NCI-H446 treated with DMSO at 0.1 percent for 48 hours (cell line): ENCODE measurements around the gene TUBB2B.

ENCODE experiments used
- DNase-seq: peaks from one replicate; lab custom pipeline; 2025; lab: John Stamatoyannopoulos, UW

TUBB2B gene

DNA sequence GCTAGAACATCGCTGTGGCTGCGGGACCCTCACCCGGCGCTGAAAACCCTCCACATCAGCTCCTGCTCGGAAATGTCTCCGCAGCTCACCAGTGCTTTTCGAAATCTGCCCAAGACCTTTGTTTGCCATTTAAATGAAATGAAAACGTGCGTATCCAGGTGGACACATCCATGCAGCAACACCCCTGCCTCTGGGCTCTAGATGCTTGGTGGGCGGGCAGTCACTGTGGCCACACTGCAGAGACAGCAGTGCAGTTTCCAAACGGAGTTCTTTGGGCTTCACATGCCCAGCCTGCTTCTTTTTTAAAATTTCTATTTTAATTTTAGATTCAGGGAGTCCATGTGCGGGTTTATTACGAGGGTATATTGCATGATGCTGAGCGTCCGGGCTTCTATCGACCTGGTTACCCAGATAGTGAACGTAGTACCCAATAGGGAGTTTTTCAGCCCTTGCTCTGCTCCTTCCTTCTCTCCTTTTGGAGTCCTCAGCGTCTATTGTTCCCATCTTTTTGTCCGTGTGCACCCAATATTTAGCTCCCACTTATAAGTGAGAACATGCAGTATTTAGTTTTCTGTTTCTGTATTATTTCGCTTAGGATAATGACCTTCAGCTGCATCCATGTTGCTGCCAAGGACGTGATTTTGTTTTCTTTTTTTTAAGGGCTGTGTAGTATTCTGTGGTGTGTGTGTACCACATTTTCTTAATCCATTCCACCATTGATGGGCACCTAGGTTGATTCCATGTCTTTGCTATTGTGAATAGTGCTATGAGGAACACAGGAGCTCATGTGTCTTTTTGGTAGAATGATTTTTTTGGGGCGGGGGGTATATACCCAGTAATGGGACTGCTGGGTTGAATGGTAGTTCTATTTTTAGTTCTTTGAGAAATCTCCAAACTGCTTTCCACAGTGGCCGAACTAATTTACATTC, 4.8 kb upstream of the TUBB2B start:
- no peak for DNase-seq

DNA sequence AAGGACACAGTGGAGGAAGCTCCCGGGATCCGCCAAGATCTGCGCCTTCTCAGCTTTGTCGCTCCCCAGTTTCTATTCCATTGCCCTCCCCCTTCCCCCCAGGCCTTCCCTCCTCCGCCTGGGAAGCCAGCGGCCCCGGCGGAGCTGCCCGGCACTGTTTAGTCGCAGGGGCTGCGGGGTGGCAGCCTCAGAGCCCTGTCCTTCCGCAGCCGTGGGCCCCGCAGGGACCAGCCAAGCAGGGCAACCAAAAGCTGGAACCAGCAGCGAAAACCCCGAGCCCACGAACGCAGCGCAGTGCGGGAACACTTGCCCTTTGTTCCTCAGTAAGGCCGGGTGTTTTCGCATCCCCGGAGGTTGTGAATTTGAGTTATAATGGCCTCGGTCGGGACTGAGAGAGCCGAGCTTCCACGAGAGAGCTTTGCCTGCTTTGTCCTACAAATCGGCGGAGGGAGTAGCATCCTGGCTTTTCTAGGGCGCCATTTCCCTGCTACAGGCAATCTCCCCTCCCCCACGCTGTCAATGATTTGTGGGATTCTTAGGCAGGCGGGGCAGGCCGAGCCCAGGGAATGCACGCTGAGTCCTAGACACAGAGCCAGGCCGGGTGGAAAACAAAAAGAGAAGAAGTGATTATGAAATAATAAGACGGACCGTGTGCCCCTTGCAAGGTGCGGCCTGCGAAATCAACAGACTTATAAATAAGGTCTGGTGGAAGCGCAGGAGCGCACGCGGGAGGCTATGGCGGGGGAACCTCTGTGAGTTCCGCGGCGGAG, 4.0 kb upstream of the TUBB2B start:
- DNase-seq, result peak; percentile 75

DNA sequence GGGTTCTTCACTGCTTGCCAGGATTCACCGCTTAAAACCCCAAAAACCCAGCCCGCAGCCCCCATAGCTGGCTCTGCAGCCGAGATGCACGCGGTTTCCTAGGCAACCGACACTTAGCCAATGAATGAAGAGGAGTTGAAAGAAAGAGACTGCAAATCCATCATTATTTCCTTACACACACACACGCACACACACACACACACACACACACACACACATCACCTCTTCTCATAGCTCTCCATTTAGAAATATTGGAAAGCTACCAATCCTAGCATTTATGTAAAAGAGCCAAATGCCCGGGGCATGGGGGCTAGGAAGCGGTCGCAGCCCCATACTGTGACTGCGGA, 3.4 kb upstream of the TUBB2B start:
- peak; percentile 73 for DNase-seq

DNA sequence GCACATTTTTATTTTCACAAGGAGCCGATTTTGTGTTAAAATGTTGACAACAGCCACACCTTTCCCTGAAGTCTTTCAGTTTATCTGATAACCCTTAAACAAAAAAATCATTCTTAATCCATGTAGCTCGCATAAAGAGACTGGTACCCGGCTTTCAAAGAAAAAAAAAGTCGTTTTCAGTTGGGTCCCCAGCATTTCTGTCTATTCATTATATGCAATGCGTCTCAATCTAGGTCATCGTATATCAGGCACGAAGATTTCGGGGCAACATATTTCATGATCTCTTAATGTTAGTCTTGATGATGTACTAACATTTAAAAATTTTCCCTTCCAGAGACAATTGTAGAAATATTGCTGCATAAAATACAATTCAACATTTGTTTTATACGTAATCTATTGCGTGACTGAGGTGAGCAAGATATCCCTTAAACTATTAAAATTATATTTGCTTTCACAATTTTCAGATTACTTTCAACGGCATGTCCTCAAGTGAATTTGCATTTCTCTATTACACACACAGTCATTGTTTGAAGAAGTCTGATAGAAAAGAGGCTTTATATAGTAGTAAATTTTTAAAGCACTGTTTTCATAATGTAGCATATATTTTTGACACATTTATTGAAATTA, 2.9 kb upstream of the TUBB2B start:
- DNase-seq, result no peak

DNA sequence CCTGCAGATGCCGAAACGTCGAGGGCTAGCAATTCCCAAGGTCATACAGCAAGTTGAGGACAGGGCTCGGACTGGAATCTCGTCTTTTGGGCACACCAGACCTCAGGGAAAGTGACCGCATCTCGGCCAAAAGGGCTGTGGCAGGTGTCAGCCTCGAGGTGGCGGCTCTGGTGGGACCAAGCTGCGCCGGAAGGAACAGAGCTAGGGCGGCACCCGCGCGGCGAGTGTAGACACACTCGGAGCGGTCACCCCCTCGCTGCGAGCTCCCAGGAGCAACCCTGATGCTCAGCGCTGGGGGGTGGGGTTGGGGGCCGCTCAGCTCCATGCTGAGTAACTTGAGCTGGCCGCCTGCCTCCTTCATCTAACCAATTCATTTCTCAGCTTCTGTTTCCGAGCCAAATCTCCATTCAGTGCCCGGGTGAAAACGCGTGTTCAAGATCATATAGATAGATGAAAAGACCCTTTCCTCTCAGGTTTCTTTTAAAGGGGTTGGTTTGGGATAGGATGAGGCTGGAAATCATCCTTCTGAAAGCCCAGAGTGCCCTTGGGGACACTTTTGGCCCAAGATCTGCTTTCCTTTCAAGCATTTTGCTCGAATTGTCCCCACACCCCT, 2.2 kb upstream of the TUBB2B start:
- peak; percentile 53 for DNase-seq

DNA sequence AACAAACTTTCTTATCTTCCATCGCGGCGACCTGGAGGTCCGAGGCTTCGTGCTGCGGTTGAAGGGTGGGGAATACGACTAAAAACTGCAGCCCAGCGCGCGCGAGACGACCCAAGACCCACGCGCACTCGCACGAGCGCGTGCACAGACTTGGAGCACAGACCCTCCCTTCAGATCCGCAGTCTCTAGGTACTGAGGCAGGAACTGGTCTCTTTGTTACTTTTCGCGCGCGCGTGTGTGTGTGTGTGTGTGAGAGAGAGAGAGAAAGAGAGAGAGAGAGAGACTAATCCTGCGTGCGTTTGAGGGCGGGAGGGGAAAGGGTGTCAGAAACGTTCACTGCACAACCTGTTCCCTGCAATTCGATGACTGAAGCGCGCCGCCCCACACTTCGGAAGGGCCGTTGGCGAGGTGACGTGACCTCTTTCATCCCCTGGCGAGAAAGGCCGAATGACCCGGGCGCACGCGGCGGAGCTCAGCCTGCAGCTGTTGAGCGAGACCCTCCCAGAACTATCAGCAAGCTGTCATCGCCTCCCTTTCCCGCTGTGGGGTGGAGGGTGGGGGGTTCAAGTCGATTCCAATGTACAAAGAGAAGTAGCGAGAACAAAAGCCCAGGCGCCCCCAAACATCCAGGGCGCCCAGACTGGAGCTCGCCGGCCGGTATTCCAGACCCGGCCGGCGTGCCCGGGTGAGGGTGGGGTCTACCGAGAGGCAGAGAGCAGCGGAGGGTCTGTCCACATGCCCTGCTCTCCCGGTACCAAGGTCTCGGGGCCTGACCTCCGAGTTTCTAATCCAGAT, 1.5 kb upstream of the TUBB2B start:
- DNase-seq, result peak; percentile 52

DNA sequence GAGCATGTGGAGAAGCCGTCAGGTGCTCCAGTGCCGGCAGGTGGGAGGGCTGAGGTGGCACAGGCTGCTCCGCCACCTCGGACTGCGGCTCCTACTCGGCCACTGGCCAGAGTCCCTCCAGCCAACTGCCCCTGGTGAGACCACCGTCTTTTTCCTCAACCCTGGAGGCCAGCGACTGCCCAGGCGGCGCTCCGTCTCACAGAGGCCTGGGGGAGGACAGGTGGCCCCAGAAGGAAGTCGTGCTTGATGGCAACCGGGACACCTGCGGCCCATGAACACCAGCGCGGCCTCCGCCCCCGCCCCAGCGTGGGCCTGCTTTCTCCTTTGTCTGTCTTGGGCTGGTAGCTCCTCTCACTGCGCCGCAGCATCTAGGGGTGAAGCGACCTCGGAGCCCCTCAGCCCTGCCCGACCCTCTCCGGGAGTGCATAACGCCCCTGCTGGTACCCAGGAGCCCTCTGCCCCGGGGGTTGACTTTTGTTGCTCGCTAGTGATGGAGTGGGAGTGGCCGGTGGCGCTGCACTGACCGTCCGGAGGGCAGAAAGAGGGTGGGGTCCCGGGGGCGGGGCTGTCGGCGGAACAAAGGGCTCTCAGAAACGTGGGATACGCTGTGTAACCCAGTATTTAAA, 706 bp upstream of the TUBB2B start:
- DNase-seq, result peak; percentile 52

DNA sequence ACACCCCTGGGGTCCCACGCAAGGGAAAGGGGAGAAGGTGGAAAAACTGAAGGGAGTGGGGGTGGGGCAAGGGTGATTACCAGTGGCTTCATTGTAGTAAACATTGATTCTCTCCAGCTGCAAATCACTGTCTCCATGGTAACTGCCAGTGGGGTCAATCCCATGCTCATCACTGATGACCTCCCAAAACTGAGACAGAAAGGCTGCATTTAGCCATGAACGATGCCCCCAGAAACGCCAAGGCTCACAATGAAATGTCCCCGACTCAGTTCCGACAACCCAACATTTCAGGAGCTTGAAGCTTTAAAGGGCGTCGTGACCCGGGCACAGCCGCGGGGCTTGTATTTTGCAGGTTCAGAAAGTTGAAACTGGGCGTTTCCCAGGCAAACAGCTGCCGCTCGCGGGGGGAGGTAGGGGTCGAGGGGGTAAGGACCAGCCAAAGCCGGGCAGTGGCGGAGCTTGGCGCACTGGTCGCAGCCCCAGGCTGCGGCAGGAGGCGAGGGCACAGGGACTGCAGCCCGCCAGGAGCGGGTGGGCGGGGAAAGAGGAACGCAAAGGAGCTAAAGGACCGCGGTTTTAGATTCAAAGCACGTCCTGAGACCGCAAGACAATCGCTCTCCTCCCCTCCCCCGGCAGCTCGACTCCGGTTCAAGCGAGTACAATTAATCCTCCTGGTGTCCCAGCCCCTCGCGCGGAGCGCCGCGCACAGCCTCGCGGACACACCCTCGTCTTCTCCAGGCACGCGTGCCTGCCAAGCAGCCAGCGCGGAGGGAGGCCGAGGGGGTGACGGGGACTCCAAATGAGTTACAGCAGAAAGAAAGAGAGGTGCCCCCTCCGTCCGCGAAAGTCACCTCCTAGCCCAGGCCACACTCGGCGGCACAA, 731 bp downstream of the TUBB2B start:
- no peak for DNase-seq

DNA sequence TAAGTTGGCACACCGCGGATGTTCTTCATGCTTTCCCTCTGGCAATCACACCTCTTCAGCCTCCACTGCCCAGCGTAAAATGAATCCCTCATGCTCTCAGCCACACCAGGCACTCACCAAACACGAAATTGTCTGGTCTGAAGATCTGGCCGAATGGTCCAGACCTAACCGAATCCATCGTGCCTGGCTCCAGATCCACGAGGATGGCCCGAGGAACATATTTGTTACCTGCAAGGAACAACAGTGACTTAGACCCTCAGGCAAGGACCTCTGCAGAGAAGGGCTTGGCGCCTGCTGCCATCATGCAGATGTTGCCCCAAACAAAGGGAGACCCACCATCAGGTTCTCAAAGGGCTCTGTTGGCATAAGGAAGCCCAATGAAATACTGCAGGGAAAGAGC, 1.4 kb downstream of the TUBB2B start:
- DNase-seq, result no peak

DNA sequence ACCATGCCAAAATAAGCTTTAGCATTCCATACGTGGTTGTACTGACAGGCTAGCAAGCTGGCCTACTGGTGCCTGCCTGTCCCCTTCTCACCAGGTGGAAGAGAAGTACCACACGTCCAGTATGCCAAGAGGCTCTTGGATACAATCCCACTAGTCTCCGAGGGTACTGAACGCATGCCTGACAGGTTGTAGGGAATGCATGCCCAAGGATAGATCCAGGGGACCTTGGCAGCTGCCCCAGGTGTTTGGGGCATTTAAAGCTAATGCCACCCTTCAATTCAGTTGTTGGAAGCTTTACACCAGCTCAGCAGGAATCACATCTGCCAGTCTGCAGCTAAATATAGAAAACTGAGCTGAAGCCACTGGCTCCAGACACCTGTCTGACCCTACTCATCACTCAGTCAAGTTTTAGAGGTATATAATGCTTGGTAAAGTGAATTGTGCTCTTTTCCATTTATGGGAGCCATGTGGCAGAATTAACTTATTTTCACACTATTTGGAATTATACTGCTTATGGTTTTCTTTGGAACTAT, 4.9 kb downstream of the TUBB2B start:
- no peak for DNase-seq

DNA sequence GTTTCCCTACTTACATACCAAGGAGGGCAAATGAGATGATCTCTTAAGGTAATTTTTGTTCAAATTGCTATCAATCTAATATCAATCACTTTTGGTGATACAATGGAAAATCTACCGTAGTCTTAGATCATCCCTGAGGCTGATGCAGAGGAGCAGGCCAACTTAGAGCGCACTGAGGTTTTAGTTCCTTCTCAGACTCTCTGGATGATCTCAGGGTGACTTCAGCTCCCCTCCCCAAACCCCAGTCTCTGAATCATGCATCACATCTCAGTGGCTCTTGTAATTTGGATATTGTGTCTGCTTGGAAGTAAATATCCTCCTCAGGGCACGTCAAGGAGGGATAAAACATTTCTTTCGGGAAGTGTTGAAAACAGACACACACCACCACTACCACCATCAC, 5.9 kb downstream of the TUBB2B start:
- no peak for DNase-seq

DNA sequence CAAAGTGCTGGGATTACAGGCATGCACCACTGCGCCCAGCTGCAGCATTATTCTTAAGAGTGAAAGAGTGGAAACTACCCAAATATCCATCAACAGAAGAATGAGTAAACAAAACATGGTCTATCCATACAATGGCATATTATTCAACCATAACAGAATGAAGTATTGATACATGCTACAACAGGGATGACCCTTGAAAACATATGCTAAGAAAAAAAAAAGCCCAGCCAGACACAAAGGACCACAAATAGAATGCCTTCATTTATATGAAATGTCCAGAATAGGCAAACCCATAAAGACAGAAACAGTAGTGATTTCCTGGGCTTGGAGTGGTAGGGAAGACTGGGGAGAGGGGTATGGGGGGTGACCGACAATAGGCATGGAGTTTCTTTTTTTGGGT, 7.1 kb downstream of the TUBB2B start:
- no peak for DNase-seq

DNA sequence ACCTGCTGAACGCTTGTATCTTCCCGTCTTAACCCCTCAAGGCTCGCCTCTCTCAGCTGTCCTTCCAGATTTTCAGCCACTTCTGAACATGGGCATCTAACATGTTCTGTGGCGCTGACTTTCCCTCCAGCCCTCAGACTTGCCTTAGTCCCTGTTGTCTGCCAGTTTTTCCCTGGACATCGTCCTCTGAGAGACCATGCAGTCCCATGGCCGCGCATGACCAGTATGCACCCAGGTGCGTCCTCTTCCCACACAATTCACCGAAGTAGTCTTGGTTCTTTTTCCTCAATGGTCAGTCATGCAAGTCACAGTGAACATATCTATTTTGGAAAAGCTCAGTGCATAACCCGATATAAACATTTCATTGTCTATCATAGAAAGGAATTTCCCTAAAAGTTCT, 9.2 kb downstream of the TUBB2B start:
- DNase-seq, result no peak

DNA sequence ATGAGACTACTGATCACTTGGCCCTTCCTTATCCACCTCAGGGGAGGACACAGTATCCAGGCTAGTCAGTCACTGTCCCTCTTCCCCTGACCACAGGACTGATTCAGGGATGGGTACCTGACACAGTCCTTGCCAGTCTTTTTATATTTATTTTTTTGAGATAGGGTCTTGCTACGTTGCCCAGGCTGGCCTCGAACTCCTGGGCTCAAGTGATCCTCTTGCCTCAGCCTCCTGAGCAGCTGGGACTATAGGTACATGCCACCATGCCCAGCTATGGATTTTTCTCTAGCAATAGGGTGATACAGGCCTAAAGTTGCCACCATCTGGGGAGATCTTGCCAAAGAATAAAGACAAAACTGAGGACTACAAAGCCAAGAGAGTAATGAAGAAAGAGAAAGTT, 10.2 kb downstream of the TUBB2B start:
- no peak for DNase-seq

DNA sequence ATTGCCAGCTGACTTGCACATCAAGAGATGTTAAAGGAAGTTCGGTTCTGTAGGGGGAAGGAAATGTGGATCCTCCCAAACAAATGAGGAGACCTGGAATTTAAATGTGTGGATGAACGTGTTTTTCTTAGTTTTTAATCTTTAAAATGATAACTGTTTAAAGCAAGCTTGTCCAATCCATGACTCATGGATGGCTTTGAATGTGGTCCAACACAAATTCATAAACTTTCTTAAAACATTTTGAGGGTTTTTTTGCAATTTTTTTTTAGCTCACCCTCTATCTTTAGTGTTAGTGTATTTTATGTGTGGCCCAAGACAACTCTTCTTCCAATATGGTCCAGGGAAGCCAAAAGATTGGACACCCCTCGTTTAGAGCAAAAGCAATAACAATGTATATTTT, 12.6 kb downstream of the TUBB2B start:
- no peak for DNase-seq

DNA sequence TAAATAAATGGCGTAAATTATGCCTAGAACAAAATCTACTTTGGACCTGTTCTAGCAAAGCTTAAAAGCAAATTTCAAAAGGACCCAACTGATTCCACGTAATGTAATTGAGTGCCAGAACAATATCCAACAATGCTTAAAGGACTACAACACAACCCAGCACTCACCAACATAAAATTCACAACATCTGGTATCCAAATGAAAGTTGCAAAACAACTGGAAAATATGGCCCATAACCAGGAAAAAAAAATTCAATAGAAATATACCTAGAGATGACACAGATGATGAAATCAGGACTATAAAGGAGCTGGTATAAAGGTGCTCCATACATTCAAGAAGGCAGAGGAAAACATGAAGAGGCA, 14.1 kb downstream of the TUBB2B start:
- DNase-seq, result no peak

DNA sequence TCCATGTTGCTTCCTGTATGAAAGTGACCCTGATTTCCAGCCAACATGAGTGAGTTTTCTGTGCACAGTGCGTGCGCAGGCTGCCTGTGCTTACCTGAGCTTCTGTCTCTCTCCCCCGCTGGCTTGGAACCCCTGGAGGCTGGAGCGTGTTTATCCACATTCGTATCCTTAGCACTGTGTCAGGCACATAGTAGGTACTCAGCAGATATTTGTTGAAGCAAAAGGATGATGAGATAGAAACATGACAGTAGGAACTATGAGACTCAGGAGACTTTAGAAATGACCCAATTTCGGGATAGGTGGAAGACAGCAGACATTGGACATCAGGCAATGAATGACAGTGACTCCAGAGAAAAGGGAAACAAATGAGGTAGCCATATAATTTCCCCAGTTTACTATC, 15.2 kb downstream of the TUBB2B start:
- no peak for DNase-seq

DNA sequence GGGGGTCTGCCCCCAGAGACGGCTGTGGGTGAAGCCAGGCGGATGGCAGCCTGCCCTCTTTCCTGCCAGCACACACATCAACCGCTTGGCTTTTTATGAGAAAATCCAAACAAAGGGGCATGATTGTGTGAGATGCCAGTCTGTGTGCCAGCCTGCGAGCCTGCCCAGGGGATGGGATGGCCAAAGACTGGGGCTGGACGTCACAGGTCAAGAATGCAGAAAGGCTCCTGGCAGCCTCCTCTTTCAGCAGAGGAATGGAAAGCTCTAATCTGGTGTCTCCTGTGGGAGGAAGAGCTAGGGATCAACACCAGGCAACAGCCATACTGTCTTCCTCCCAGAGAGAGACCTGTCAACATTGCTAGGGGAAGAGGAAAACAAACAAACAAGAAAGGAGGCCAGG, 15.8 kb downstream of the TUBB2B start:
- no peak for DNase-seq

DNA sequence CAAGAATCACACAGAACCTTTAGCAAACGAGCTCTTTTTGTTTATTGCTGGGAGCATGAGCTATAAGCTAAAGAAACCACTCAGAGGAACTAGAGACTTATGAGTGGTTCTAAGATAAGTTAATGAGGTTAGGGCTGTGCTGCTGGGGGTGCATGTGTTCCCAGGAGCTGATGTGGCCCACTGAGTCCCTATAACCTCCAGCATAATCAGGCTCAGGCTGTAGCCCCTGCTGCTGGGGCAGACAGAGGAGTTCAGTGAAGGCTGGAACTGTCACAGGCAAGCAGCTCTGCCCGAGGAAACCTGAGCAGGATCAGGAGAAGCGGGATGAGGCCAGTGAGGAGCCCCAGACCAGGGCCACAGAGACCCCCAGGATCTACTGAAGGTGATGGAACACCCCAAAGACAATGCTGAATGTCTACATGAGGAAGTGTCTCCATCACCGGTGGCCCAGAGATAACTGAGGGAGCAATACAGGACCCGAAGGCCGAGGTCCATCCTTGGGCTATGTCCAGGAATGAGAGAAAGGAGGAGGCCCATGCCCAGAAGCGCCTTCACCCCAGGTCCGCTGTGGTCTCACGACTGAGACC, 17.3 kb downstream of the TUBB2B start:
- no peak for DNase-seq
